Left ventricle myocardium inferior (tissue), 1 donor: Measurements from ENCODE around the gene IL6R. TPM values are rescaled to one million over a fixed set of nuclear protein-coding genes. Genes with fewer than 3 reads are reported as not detected.

Source experiments
- DNase-seq: peaks from one replicate; pipeline ENCODE4 v3.0.0-alpha.2; 2020
- H3K27ac ChIP-seq: fragments of 200-600 bp; replicated peaks from 2 replicates; pipeline ENCODE4 v1.8.0; 2021
- H3K27me3 ChIP-seq: fragments of 200-600 bp; 2 replicates; pipeline ENCODE4 v1.8.0; 2021; ENCODE audit warnings: low read depth
- H3K36me3 ChIP-seq: fragments of 200-600 bp; 2 replicates; pipeline ENCODE4 v1.8.0; 2021
- H3K4me1 ChIP-seq: fragments of 200-600 bp; 2 replicates; pipeline ENCODE4 v1.8.0; 2021
- H3K4me3 ChIP-seq: fragments of 200-600 bp; 2 replicates; pipeline ENCODE4 v1.8.0; 2021; ENCODE audit warnings: mild to moderate bottlenecking, moderate library complexity
- H3K9me3 ChIP-seq: fragments of 200-600 bp; replicated peaks from 2 replicates; pipeline ENCODE4 v1.8.0; 2021
- CTCF ChIP-seq: fragments of 200-600 bp; IDR thresholded peaks from 2 replicates; pipeline ENCODE4 v1.8.0; 2021; ENCODE audit warnings: antibody characterized with exemption, mild to moderate bottlenecking, borderline replicate concordance
- intact Hi-C: fragments of 100-400 bp; cut with micrococcal nuclease; formaldehyde crosslinking; loops from one replicate; pipeline ENCODE4 v1.11.0; 2022
- total RNA-seq: library from RNA; stranded (reverse); fragmentation: NEBNext Ultra II Directional; extraction: Animal tissue kit (Norgen Biotek cat#: 25700); gene quantifications from one replicate; pipeline ENCODE4 v1.2.1, GENCODE V29; 2021
- donor health status: DM: no; HTN: yes; CAD: no; lungs with severe emphysema.

Gene IL6R
- total RNA-seq, 1 donor from 2014 or later, result 10.5 TPM

GRCh38 chr1:154499446-154499845 is 94.3 kb downstream of the IL6R start:
- Histone ChIP-seq H3K9me3 (no peaks in the 10 kb centered on the region), H3K27ac (peak overlapping the region; percentile 94), H3K4me3 (peak overlapping the region; percentile 74), H3K27me3 (peaks cover 44% of the 10 kb centered on the region), H3K36me3 (peaks cover 14% of the 10 kb centered on the region), H3K4me1 (peaks cover 73% of the 10 kb centered on the region)
- DNase-seq, result no peak
- no peak for TF ChIP-seq CTCF
- intact Hi-C loops, result no loop called here

GRCh38 chr1:154500533-154500932 is 95.4 kb downstream of the IL6R start:
- DNase-seq, result no peak
- Histone ChIP-seq H3K4me1 (peaks cover 62% of the 10 kb centered on the region), H3K36me3 (peaks cover 14% of the 10 kb centered on the region), H3K27ac (peak overlapping the region; percentile 94), H3K4me3 (peak overlapping the region; percentile 74), H3K27me3 (peaks cover 44% of the 10 kb centered on the region), H3K9me3 (peaks cover 1% of the 10 kb centered on the region)
- TF ChIP-seq CTCF, result no peak
- intact Hi-C loops, result no loop called here

- intact Hi-C loops, result no loop called here
- no peak for TF ChIP-seq CTCF
- H3K9me3 ChIP-seq, result peaks cover 10% of the 10 kb centered on the region
- peaks cover 44% of the 10 kb centered on the region for H3K27me3 ChIP-seq
- H3K4me3 ChIP-seq, result peak overlapping the region; percentile 74
- peaks cover 14% of the 10 kb centered on the region for H3K36me3 ChIP-seq
- DNase-seq, result peak; percentile 61
- peaks cover 52% of the 10 kb centered on the region for H3K4me1 ChIP-seq
- H3K27ac ChIP-seq, result peak overlapping the region; percentile 94
These were observed 96.4 kb downstream of the IL6R start for GRCh38 chr1:154501423-154502065.

GRCh38 chr1:154502066-154502743 is 97.1 kb downstream of the IL6R start, which contains the start of the genes SHE and TDRD10:
TSS of gene SHE (minus strand) at chr1:154502412. CDS start at chr1:154502026, 386 bp downstream.
TSS of gene TDRD10 (plus strand) at chr1:154502219. CDS start at chr1:154506904, 4,685 bp downstream.
- H3K27ac ChIP-seq, result peak within 1 kb of the TSS; percentile 94
- DNase-seq, result peak; percentile 60
- H3K4me3 ChIP-seq, result peak within 1 kb of the TSS; percentile 74
- intact Hi-C loops, result no loop called here
- H3K36me3 ChIP-seq, result peaks cover 14% of the 10 kb centered on the region
- TF ChIP-seq CTCF, result no peak
- peaks cover 44% of the 10 kb centered on the region for H3K27me3 ChIP-seq
- peaks cover 45% of the 10 kb centered on the region for H3K4me1 ChIP-seq
- H3K9me3 ChIP-seq, result peaks cover 10% of the 10 kb centered on the region

GRCh38 chr1:154502744-154503115 is 97.6 kb downstream of the IL6R start:
- peak overlapping the region; percentile 94 for H3K27ac ChIP-seq
- DNase-seq, result peak; percentile 20
- TF ChIP-seq CTCF, result no peak

More at GRCh38 chr1:154502744-154503115, 97.6 kb downstream of the IL6R start:
- Histone ChIP-seq H3K4me3 (peak overlapping the region; percentile 74), H3K9me3 (peaks cover 10% of the 10 kb centered on the region), H3K36me3 (peaks cover 14% of the 10 kb centered on the region), H3K27me3 (peaks cover 44% of the 10 kb centered on the region), H3K4me1 (peaks cover 40% of the 10 kb centered on the region)
- intact Hi-C loops, result no loop called here
